ENCODE data around the gene ZNF32.

The ZNF32 gene

GRCh38 chr10:43627942-43628341, 20.7 kb downstream of the ZNF32 start:
- Histone ChIP-seq H3K4me3 (ENCODE audit: low read length) (no peak overlapping the region), H3K4ac (ENCODE audit: low read depth, low read length) (no peak overlapping the region), H2BK5ac (ENCODE audit: low read length) (no peak overlapping the region), H3K36me3 (ENCODE audit: control insufficient read depth, insufficient read depth, low read length) (no peaks in the 10 kb centered on the region), H2AK5ac (ENCODE audit: low read length) (no peak overlapping the region), H2BK15ac (replicated peaks; ENCODE audit: low read depth) (no peak overlapping the region), H3K56ac (ENCODE audit: low read length) (no peak overlapping the region), H3K79me2 (ENCODE audit: control insufficient read depth, insufficient read depth, low read length) (no peaks in the 10 kb centered on the region), H3K18ac (ENCODE audit: low read length) (no peak overlapping the region), H3K4me2 (ENCODE audit: low read length) (no peak overlapping the region), H3K4me1 (ENCODE audit: control insufficient read depth, low read depth, low read length) (no peaks in the 10 kb centered on the region), H3K27me3 (ENCODE audit: insufficient read depth, low read length, poor library complexity) (no peaks in the 10 kb centered on the region), H2BK120ac (ENCODE audit: low read depth, low read length) (no peak overlapping the region), H3K27ac (ENCODE audit: low read depth, low read length) (no peak overlapping the region), H4K8ac (ENCODE audit: low read depth, low read length) (no peak overlapping the region), H3K23ac (ENCODE audit: low read length) (no peak overlapping the region), H3K79me1 (ENCODE audit: low read length) (no peaks in the 10 kb centered on the region), H4K5ac (ENCODE audit: low read length) (no peak overlapping the region), H3K9ac (ENCODE audit: low read length) (no peak overlapping the region)
- WGBS (ENCODE audit: extremely low coverage, insufficient coverage, low lambda C conversion rate), result no CpG with 5 or more reads among the region's 1 CpG
- no peak for DNase-seq

GRCh38 chr10:43623351-43623750, 25.3 kb downstream of the ZNF32 start:
- H3K4me2 ChIP-seq (ENCODE audit: low read length), result no peak overlapping the region
- no peak overlapping the region for H3K23ac ChIP-seq (ENCODE audit: low read length)
- no CpG with 5 or more reads among the region's 3 CpGs for WGBS (ENCODE audit: extremely low coverage, insufficient coverage, low lambda C conversion rate)
- no peak overlapping the region for H3K4me3 ChIP-seq (ENCODE audit: low read length)
- H3K79me1 ChIP-seq (ENCODE audit: low read length), result no peaks in the 10 kb centered on the region
- no peak overlapping the region for H3K4ac ChIP-seq (ENCODE audit: low read depth, low read length)
- H3K4me1 ChIP-seq (ENCODE audit: control insufficient read depth, low read depth, low read length), result no peaks in the 10 kb centered on the region
- H3K27me3 ChIP-seq (ENCODE audit: insufficient read depth, low read length, poor library complexity), result no peaks in the 10 kb centered on the region
- H2AK5ac ChIP-seq (ENCODE audit: low read length), result no peak overlapping the region
- H3K18ac ChIP-seq (ENCODE audit: low read length), result no peak overlapping the region
- no peak overlapping the region for H3K9ac ChIP-seq (ENCODE audit: low read length)
- no peak overlapping the region for H4K5ac ChIP-seq (ENCODE audit: low read length)
- H3K79me2 ChIP-seq (ENCODE audit: control insufficient read depth, insufficient read depth, low read length), result no peaks in the 10 kb centered on the region
- no peak overlapping the region for H2BK120ac ChIP-seq (ENCODE audit: low read depth, low read length)
- no peak overlapping the region for H2BK15ac ChIP-seq (replicated peaks; ENCODE audit: low read depth)
- DNase-seq, result no peak
- no peak overlapping the region for H3K27ac ChIP-seq (ENCODE audit: low read depth, low read length)
- no peak overlapping the region for H3K56ac ChIP-seq (ENCODE audit: low read length)
- H3K36me3 ChIP-seq (ENCODE audit: control insufficient read depth, insufficient read depth, low read length), result no peaks in the 10 kb centered on the region
- no peak overlapping the region for H4K8ac ChIP-seq (ENCODE audit: low read depth, low read length)
- no peak overlapping the region for H2BK5ac ChIP-seq (ENCODE audit: low read length)

GRCh38 chr10:43622038-43622437, 26.6 kb downstream of the ZNF32 start:
- no peak overlapping the region for H4K8ac ChIP-seq (ENCODE audit: low read depth, low read length)
- no CpG with 5 or more reads among the region's 2 CpGs for WGBS (ENCODE audit: extremely low coverage, insufficient coverage, low lambda C conversion rate)
- no peaks in the 10 kb centered on the region for H3K79me2 ChIP-seq (ENCODE audit: control insufficient read depth, insufficient read depth, low read length)
- no peaks in the 10 kb centered on the region for H3K27me3 ChIP-seq (ENCODE audit: insufficient read depth, low read length, poor library complexity)
- H3K36me3 ChIP-seq (ENCODE audit: control insufficient read depth, insufficient read depth, low read length), result no peaks in the 10 kb centered on the region
- H4K5ac ChIP-seq (ENCODE audit: low read length), result no peak overlapping the region
- no peak for DNase-seq
- no peak overlapping the region for H3K9ac ChIP-seq (ENCODE audit: low read length)
- no peaks in the 10 kb centered on the region for H3K4me1 ChIP-seq (ENCODE audit: control insufficient read depth, low read depth, low read length)
- H2AK5ac ChIP-seq (ENCODE audit: low read length), result no peak overlapping the region
- H2BK120ac ChIP-seq (ENCODE audit: low read depth, low read length), result no peak overlapping the region
- no peak overlapping the region for H3K27ac ChIP-seq (ENCODE audit: low read depth, low read length)
- no peak overlapping the region for H3K18ac ChIP-seq (ENCODE audit: low read length)
- H3K79me1 ChIP-seq (ENCODE audit: low read length), result no peaks in the 10 kb centered on the region
- H3K4me2 ChIP-seq (ENCODE audit: low read length), result no peak overlapping the region
- no peak overlapping the region for H3K23ac ChIP-seq (ENCODE audit: low read length)
- H2BK15ac ChIP-seq (replicated peaks; ENCODE audit: low read depth), result no peak overlapping the region
- no peak overlapping the region for H3K56ac ChIP-seq (ENCODE audit: low read length)
- H3K4me3 ChIP-seq (ENCODE audit: low read length), result no peak overlapping the region
- H2BK5ac ChIP-seq (ENCODE audit: low read length), result no peak overlapping the region
- no peak overlapping the region for H3K4ac ChIP-seq (ENCODE audit: low read depth, low read length)

DNA sequence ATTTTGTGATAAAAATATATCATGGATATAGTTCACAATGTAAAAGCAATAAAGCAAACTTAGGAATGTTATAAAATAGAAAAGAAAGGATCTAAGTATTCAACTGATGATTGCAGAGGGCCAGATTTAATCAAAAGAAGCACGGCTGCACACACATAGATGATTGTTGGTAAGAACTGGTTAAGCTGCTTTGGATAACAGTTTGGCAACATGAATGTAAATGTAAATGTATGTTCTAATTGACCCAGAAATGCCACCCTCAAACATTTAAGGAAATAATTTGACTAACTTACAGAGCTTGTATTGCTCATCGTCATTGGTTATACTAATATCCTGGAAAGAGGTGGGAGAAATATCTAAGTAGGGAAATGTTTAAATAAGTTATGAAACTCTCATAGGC, 29.3 kb downstream of the ZNF32 start:
- Histone ChIP-seq H3K4me2 (ENCODE audit: low read length) (no peak overlapping the region), H4K5ac (ENCODE audit: low read length) (no peak overlapping the region), H2AK5ac (ENCODE audit: low read length) (no peak overlapping the region), H3K4me3 (ENCODE audit: low read length) (no peak overlapping the region), H3K4ac (ENCODE audit: low read depth, low read length) (no peak overlapping the region), H3K79me1 (ENCODE audit: low read length) (no peaks in the 10 kb centered on the region), H3K4me1 (ENCODE audit: control insufficient read depth, low read depth, low read length) (no peaks in the 10 kb centered on the region), H3K27me3 (ENCODE audit: insufficient read depth, low read length, poor library complexity) (no peaks in the 10 kb centered on the region), H3K23ac (ENCODE audit: low read length) (no peak overlapping the region), H3K56ac (ENCODE audit: low read length) (no peak overlapping the region), H2BK15ac (replicated peaks; ENCODE audit: low read depth) (no peak overlapping the region), H4K8ac (ENCODE audit: low read depth, low read length) (no peak overlapping the region), H2BK120ac (ENCODE audit: low read depth, low read length) (no peak overlapping the region), H3K18ac (ENCODE audit: low read length) (no peak overlapping the region), H3K9ac (ENCODE audit: low read length) (no peak overlapping the region), H3K79me2 (ENCODE audit: control insufficient read depth, insufficient read depth, low read length) (no peaks in the 10 kb centered on the region), H3K36me3 (ENCODE audit: control insufficient read depth, insufficient read depth, low read length) (peaks cover 3% of the 10 kb centered on the region), H2BK5ac (ENCODE audit: low read length) (no peak overlapping the region), H3K27ac (ENCODE audit: low read depth, low read length) (no peak overlapping the region)
- WGBS (ENCODE audit: extremely low coverage, insufficient coverage, low lambda C conversion rate), result no CpG with 5 or more reads among the region's 2 CpGs
- DNase-seq, result no peak

- Histone ChIP-seq H4K8ac (ENCODE audit: low read depth, low read length) (no peak overlapping the region), H2AK5ac (ENCODE audit: low read length) (no peak overlapping the region), H3K56ac (ENCODE audit: low read length) (no peak overlapping the region), H2BK15ac (replicated peaks; ENCODE audit: low read depth) (no peak overlapping the region), H3K79me1 (ENCODE audit: low read length) (no peaks in the 10 kb centered on the region), H2BK5ac (ENCODE audit: low read length) (no peak overlapping the region), H3K9ac (ENCODE audit: low read length) (no peak overlapping the region), H3K27ac (ENCODE audit: low read depth, low read length) (no peak overlapping the region), H2BK120ac (ENCODE audit: low read depth, low read length) (no peak overlapping the region), H3K18ac (ENCODE audit: low read length) (no peak overlapping the region), H3K79me2 (ENCODE audit: control insufficient read depth, insufficient read depth, low read length) (no peaks in the 10 kb centered on the region), H4K5ac (ENCODE audit: low read length) (no peak overlapping the region), H3K36me3 (ENCODE audit: control insufficient read depth, insufficient read depth, low read length) (peaks cover 3% of the 10 kb centered on the region), H3K4me1 (ENCODE audit: control insufficient read depth, low read depth, low read length) (no peaks in the 10 kb centered on the region), H3K4ac (ENCODE audit: low read depth, low read length) (no peak overlapping the region), H3K4me3 (ENCODE audit: low read length) (no peak overlapping the region), H3K4me2 (ENCODE audit: low read length) (no peak overlapping the region), H3K27me3 (ENCODE audit: insufficient read depth, low read length, poor library complexity) (no peaks in the 10 kb centered on the region), H3K23ac (ENCODE audit: low read length) (no peak overlapping the region)
- peak; percentile 8 for DNase-seq
- no CpG with 5 or more reads among the region's 6 CpGs for WGBS (ENCODE audit: extremely low coverage, insufficient coverage, low lambda C conversion rate)
Measured at GRCh38 chr10:43616697-43617370, 31.8 kb downstream of the ZNF32 start.

DNA sequence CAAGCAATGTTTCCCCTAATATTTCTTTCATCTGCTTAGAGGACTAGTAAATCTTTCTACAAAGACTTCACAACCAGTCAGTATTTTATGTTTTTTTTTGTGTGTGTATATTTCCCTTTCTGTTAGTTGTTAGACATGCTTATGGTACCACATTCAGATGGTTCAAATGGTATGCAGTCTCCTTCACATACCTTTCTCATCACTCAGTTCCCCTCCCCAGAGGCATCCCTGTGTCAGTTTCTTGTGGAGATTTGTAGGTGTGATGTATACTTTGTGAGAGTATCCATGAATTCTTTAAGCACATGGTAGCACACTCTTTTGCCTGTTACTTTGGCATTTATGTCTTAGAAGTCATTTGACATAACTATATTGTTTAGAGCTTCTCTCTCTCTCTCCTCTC, 38.0 kb downstream of the ZNF32 start:
- Histone ChIP-seq H4K8ac (ENCODE audit: low read depth, low read length) (no peak overlapping the region), H3K56ac (ENCODE audit: low read length) (no peak overlapping the region), H3K4me2 (ENCODE audit: low read length) (no peak overlapping the region), H3K27me3 (ENCODE audit: insufficient read depth, low read length, poor library complexity) (no peaks in the 10 kb centered on the region), H3K27ac (ENCODE audit: low read depth, low read length) (no peak overlapping the region), H4K5ac (ENCODE audit: low read length) (no peak overlapping the region), H3K9ac (ENCODE audit: low read length) (no peak overlapping the region), H3K4me1 (ENCODE audit: control insufficient read depth, low read depth, low read length) (no peaks in the 10 kb centered on the region), H3K18ac (ENCODE audit: low read length) (no peak overlapping the region), H2AK5ac (ENCODE audit: low read length) (no peak overlapping the region), H2BK5ac (ENCODE audit: low read length) (no peak overlapping the region), H3K79me1 (ENCODE audit: low read length) (no peaks in the 10 kb centered on the region), H3K4me3 (ENCODE audit: low read length) (no peak overlapping the region), H3K79me2 (ENCODE audit: control insufficient read depth, insufficient read depth, low read length) (no peaks in the 10 kb centered on the region), H3K23ac (ENCODE audit: low read length) (no peak overlapping the region), H2BK120ac (ENCODE audit: low read depth, low read length) (no peak overlapping the region), H3K36me3 (ENCODE audit: control insufficient read depth, insufficient read depth, low read length) (no peaks in the 10 kb centered on the region), H2BK15ac (replicated peaks; ENCODE audit: low read depth) (no peak overlapping the region), H3K4ac (ENCODE audit: low read depth, low read length) (no peak overlapping the region)
- DNase-seq, result no peak

All from mesendoderm (in vitro differentiated cells).